H9 (cell line): ENCODE results near the gene DBNL. TPM values are rescaled to one million over a fixed set of nuclear protein-coding genes. Genes with fewer than 3 reads are reported as not detected.
A peak's percentile ranks its signal among the peaks of the same experiment; 100 is the strongest.

Source experiments
- DNase-seq: peaks from one replicate; pipeline ENCODE4 v3.0.0-alpha.2; 2017
- H2AFZ ChIP-seq: one replicate; pipeline ENCODE4 v1.6.1; 2013; ENCODE audit warnings: mild to moderate bottlenecking, low read length, control low read depth, moderate library complexity
- H2AK5ac ChIP-seq: 2 replicates; pipeline ENCODE4 v1.6.1; 2013; ENCODE audit warnings: low read length, control low read depth, mixed read lengths; ENCODE audit not compliant: insufficient read length
- H2BK120ac ChIP-seq: one replicate; pipeline ENCODE4 v1.6.1; 2013; ENCODE audit warnings: low read depth, mild to moderate bottlenecking, low read length, control low read depth, inconsistent platforms; ENCODE audit not compliant: poor library complexity, severe bottlenecking
- H2BK12ac ChIP-seq: 2 replicates; pipeline ENCODE4 v1.6.1; 2013; ENCODE audit warnings: low read length, control low read depth, mixed read lengths, low read depth; ENCODE audit not compliant: insufficient read length
- H2BK15ac ChIP-seq: 2 replicates; pipeline ENCODE4 v1.6.1; 2013; ENCODE audit warnings: low read depth, low read length, control low read depth
- H2BK20ac ChIP-seq: one replicate; pipeline ENCODE4 v1.6.1; 2013; ENCODE audit warnings: low read depth, mild to moderate bottlenecking, low read length, control low read depth, inconsistent platforms; ENCODE audit not compliant: poor library complexity, severe bottlenecking
- H2BK5ac ChIP-seq: 2 replicates; pipeline ENCODE4 v1.6.1; 2013; ENCODE audit warnings: low read length, control low read depth, mixed read lengths; ENCODE audit not compliant: insufficient read length
- H3K14ac ChIP-seq: 2 replicates; pipeline ENCODE4 v1.6.1; 2013; ENCODE audit warnings: low read length, control low read depth; ENCODE audit not compliant: insufficient read depth
- H3K18ac ChIP-seq: 2 replicates; pipeline ENCODE4 v1.6.1; 2013; ENCODE audit warnings: low read depth, mild to moderate bottlenecking, mixed read lengths, low read length, control low read depth; ENCODE audit not compliant: insufficient read length
- H3K23ac ChIP-seq: 2 replicates; pipeline ENCODE4 v1.6.1; 2013; ENCODE audit warnings: low read length, control low read depth, mixed read lengths, low read depth; ENCODE audit not compliant: insufficient read length
- H3K23me2 ChIP-seq: 2 replicates; pipeline ENCODE4 v1.6.1; 2013; ENCODE audit warnings: low read depth, mild to moderate bottlenecking, mixed read lengths, low read length, control low read depth; ENCODE audit not compliant: insufficient read length, poor library complexity, severe bottlenecking
- H3K27ac ChIP-seq: 2 replicates; pipeline ENCODE4 v1.5.1; 2013; ENCODE audit warnings: low read length, control low read depth, mixed read lengths, low read depth; ENCODE audit not compliant: insufficient read length
- H3K27me3 ChIP-seq: 2 replicates; pipeline ENCODE4 v1.6.1; 2013; ENCODE audit warnings: low read length, control low read depth, inconsistent platforms; ENCODE audit not compliant: insufficient read depth
- H3K4ac ChIP-seq: 2 replicates; pipeline ENCODE4 v1.6.1; 2013; ENCODE audit warnings: low read depth, mild to moderate bottlenecking, control low read depth, inconsistent platforms, low read length, moderate library complexity
- H3K4me1 ChIP-seq: 2 replicates; pipeline ENCODE4 v1.6.1; 2013; ENCODE audit warnings: low read length, control low read depth, inconsistent platforms; ENCODE audit not compliant: insufficient read depth
- H3K4me2 ChIP-seq: 2 replicates; pipeline ENCODE4 v1.6.1; 2013; ENCODE audit warnings: low read length, control low read depth, mixed read lengths; ENCODE audit not compliant: insufficient read length, insufficient read depth
- H3K56ac ChIP-seq: 2 replicates; pipeline ENCODE4 v1.6.1; 2013; ENCODE audit warnings: low read depth, mild to moderate bottlenecking, mixed read lengths, low read length, control low read depth; ENCODE audit not compliant: insufficient read length
- H3K79me1 ChIP-seq: 2 replicates; pipeline ENCODE4 v1.6.1; 2013; ENCODE audit warnings: low read depth, mild to moderate bottlenecking, moderate library complexity, low read length, control low read depth, inconsistent platforms; ENCODE audit not compliant: insufficient read depth, poor library complexity, severe bottlenecking
- H3K79me2 ChIP-seq: 2 replicates; pipeline ENCODE4 v1.6.1; 2013; ENCODE audit warnings: low read length, control low read depth, inconsistent platforms; ENCODE audit not compliant: insufficient read depth
- H3K9ac ChIP-seq: 2 replicates; pipeline ENCODE4 v1.6.1; 2013; ENCODE audit warnings: low read length, control low read depth, mixed read lengths; ENCODE audit not compliant: insufficient read length; ENCODE audit errors: extremely low read depth
- H3K9me3 ChIP-seq: one replicate; pipeline ENCODE4 v1.6.1; 2013; ENCODE audit warnings: low read depth, low read length, inconsistent platforms; ENCODE audit not compliant: control insufficient read depth
- H3T11ph ChIP-seq: one replicate; pipeline ENCODE4 v1.6.1; 2013; ENCODE audit warnings: mild to moderate bottlenecking, low read length, control low read depth, inconsistent platforms
- H4K20me1 ChIP-seq: one replicate; pipeline ENCODE4 v1.6.1; 2013; ENCODE audit not compliant: control insufficient read depth, insufficient read length, insufficient read depth
- H4K5ac ChIP-seq: 2 replicates; pipeline ENCODE4 v1.6.1; 2013; ENCODE audit warnings: low read depth, mild to moderate bottlenecking, mixed read lengths, low read length, control low read depth; ENCODE audit not compliant: insufficient read length
- H4K8ac ChIP-seq: replicated peaks from 2 replicates; pipeline ENCODE4 v1.6.1; 2013; ENCODE audit warnings: low read length, control low read depth, mixed read lengths, low read depth; ENCODE audit not compliant: insufficient read length
- H4K91ac ChIP-seq: 2 replicates; pipeline ENCODE4 v1.6.1; 2013; ENCODE audit warnings: low read depth, mild to moderate bottlenecking, moderate library complexity, mixed read lengths, low read length, control low read depth; ENCODE audit not compliant: insufficient read length
- H3K27ac Mint-ChIP-seq, 3 experiments: 2 replicates in 2 of 3; 3 replicates in 1 of 3; pipeline ENCODE4 v1.8.0; 2020 to 2021; ENCODE audit warnings: mixed read lengths in 3 of 3, mild to moderate bottlenecking in 1 of 3, moderate library complexity in 1 of 3
- H3K27me3 Mint-ChIP-seq: 2 replicates; pipeline ENCODE4 v1.8.0; 2021; ENCODE audit warnings: low read depth, mild to moderate bottlenecking, moderate library complexity, mixed read lengths
- H3K36me3 Mint-ChIP-seq, 3 experiments: 2 replicates in 2 of 3; 3 replicates in 1 of 3; pipeline ENCODE4 v1.8.0; 2020 to 2021; ENCODE audit warnings: low read depth in 3 of 3, mixed read lengths in 3 of 3; ENCODE audit not compliant: insufficient read depth in 1 of 3
- H3K4me1 Mint-ChIP-seq, 2 experiments: 2 replicates each; pipeline ENCODE4 v1.8.0; 2020; ENCODE audit warnings: mixed read lengths in 2 of 2
- H3K4me3 Mint-ChIP-seq, 2 experiments: 2 replicates in 1 of 2; 3 replicates in 1 of 2; pipeline ENCODE4 v1.8.0; 2020 to 2021; ENCODE audit warnings: mild to moderate bottlenecking in 2 of 2, mixed read lengths in 2 of 2, moderate library complexity in 1 of 2
- H3K9me3 Mint-ChIP-seq, 2 experiments: 2 replicates in 1 of 2; 3 replicates in 1 of 2; pipeline ENCODE4 v1.8.0; 2020; ENCODE audit warnings: mild to moderate bottlenecking in 2 of 2, mixed read lengths in 2 of 2, moderate library complexity in 1 of 2
- WGBS: extraction: QIAGEN DNeasy Blood & Tissue Kit; methylation state at CpG from one replicate; pipeline ENCODE4 v1.1.7; 2013; ENCODE audit warnings: missing lambda C conversion rate, low lambda C conversion rate, mixed read lengths; ENCODE audit not compliant: insufficient read length; ENCODE audit errors: extremely low coverage; 5-methylcytosine and 5-hydroxymethylcytosine counted together
- total RNA-seq: library from RNA; stranded (reverse); gene quantifications from 2 replicates; pipeline ENCODE4 v1.2.1, GENCODE V29; 2021
- TF ChIP-seq, protein P1 (sequence below): fragments of 200-600 bp; sonication (generic); conservative IDR thresholded peaks from 3 replicates; pipeline ENCODE4 v1.8.0; 2021; ENCODE audit warnings: antibody characterized with exemption, mild to moderate bottlenecking

Gene DBNL
- total RNA-seq, 1 experiment from 2014 or later, result 51.3 TPM

DNA sequence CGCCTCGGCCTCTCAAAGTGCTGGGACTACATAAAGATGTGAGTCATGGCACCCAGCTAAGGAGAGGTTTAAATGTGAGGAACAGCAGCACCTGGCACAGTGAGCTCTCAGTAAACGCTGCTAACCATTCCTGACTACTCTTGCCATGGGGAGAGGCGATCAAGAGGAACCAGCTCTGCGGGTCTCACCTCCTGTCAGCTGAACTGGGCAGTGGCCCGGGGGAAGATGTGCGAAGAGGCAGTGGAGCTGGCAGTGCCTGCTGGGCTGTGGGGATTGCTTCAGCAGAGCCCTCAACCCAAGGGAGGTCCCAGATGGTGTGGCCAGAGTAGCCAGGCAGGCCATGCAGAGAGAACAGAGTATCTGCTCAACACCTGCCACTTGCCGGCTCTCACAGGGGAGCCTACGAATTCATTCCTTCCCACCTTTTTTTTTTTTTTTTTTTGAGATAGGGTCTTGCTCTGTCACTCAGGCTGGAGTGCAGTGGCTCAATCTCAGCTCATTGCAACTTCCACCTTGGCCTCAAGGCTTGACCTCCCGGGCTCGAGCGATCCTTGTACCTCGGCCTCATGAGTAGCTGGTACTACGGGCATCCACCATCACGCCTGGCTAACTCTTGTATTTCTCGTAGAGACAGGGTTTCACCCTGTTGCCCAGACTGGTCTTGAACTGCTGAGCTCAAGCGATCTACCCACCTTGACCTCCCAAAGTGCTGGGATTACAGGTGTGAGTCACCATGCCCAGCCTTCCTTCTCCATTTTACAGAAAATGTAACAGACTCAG is 31.0 kb downstream of the DBNL start:
- Mint-ChIP-seq H3K4me3 (no peak overlapping the region), H3K27me3 (peaks cover under 1% of the 10 kb centered on the region), H3K27ac (peak overlapping the region in 1 of 3 experiments; percentile 35; a peak in 1 of 7 replicates)

More for the DNA sequence above, 31.0 kb downstream of the DBNL start:
- Histone ChIP-seq H4K8ac (no peak overlapping the region), H2BK15ac (no peak overlapping the region), H3K9ac (no peak overlapping the region), H3K9me3 (no peaks in the 10 kb centered on the region), H4K5ac (no peak overlapping the region), H2BK20ac (no peak overlapping the region), H2AK5ac (no peak overlapping the region), H3K56ac (no peak overlapping the region), H2AFZ (no peak overlapping the region), H3K4ac (no peak overlapping the region), H2BK5ac (no peak overlapping the region), H3K79me2 (no peaks in the 10 kb centered on the region), H2BK120ac (no peak overlapping the region), H3K23ac (no peak overlapping the region), H3K4me2 (no peak overlapping the region), H4K20me1 (no peaks in the 10 kb centered on the region), H4K91ac (no peak overlapping the region), H3K18ac (no peak overlapping the region), H2BK12ac (no peak overlapping the region), H3T11ph (no peak overlapping the region), H3K4me1 (no peaks in the 10 kb centered on the region), H3K23me2 (no peaks in the 10 kb centered on the region), H3K14ac (no peak overlapping the region), H3K79me1 (no peaks in the 10 kb centered on the region), H3K27ac (no peak overlapping the region), H3K27me3 (no peaks in the 10 kb centered on the region)
- TF ChIP-seq, protein P1, sequence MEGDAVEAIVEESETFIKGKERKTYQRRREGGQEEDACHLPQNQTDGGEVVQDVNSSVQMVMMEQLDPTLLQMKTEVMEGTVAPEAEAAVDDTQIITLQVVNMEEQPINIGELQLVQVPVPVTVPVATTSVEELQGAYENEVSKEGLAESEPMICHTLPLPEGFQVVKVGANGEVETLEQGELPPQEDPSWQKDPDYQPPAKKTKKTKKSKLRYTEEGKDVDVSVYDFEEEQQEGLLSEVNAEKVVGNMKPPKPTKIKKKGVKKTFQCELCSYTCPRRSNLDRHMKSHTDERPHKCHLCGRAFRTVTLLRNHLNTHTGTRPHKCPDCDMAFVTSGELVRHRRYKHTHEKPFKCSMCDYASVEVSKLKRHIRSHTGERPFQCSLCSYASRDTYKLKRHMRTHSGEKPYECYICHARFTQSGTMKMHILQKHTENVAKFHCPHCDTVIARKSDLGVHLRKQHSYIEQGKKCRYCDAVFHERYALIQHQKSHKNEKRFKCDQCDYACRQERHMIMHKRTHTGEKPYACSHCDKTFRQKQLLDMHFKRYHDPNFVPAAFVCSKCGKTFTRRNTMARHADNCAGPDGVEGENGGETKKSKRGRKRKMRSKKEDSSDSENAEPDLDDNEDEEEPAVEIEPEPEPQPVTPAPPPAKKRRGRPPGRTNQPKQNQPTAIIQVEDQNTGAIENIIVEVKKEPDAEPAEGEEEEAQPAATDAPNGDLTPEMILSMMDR, result no peak
- Mint-ChIP-seq H3K9me3 (no peaks in the 10 kb centered on the region; a peak in 1 of 5 replicates), H3K36me3 (peaks cover 15 to 58% (median 51%) of the 10 kb centered on the region in 3 experiments), H3K4me1 (no peaks in the 10 kb centered on the region)
- no CpG with 5 or more reads among the region's 17 CpGs for WGBS
- no peak for DNase-seq
